GM21390 (cell line): Measurements from ENCODE around the gene BIRC3.

Source experiments
- ATAC-seq: cut with Tn5 transposase; IDR thresholded peaks from one replicate; pipeline ENCODE4 v1.9.1; 2021; ENCODE audit not compliant: unreplicated experiment

Gene BIRC3

GRCh38 chr11:102317099-102317767 is at the start of gene BIRC3:
BIRC3 (plus strand) TSS chr11:102317484; CDS start chr11:102324510, 7,026 bp downstream.
- ATAC-seq: peak; percentile 77

GRCh38 chr11:102267609-102268008 is 49.7 kb upstream of the BIRC3 start:
- ATAC-seq: no peak

GRCh38 chr11:102268083-102268984 is 49.0 kb upstream of the BIRC3 start:
- ATAC-seq: peak; percentile 96

- no peak for ATAC-seq
Measured at GRCh38 chr11:102268985-102269470, 48.3 kb upstream of the BIRC3 start.

GRCh38 chr11:102269927-102270326 is 47.4 kb upstream of the BIRC3 start:
- ATAC-seq: no peak

GRCh38 chr11:102272047-102272824 is 45.0 kb upstream of the BIRC3 start:
- no peak for ATAC-seq

DNA sequence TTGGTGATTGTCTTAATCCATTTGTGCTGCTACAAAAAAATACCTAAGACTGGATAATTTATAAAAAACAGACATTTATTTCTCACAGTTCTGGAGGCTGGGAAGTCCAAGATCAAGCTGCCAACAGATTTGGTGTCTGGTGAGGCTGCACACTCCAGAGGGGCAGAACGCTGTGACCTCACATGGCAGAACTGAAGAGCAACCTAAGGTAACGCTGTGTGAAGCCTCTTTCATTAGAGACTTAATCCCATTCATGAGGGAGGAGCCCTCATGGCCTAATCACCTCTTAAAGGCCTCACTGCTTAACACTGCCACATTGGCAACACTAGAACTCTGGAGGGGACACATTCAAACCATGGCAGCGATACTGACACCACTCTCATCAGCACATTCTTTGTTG is 42.7 kb upstream of the BIRC3 start:
- ATAC-seq: no peak

DNA sequence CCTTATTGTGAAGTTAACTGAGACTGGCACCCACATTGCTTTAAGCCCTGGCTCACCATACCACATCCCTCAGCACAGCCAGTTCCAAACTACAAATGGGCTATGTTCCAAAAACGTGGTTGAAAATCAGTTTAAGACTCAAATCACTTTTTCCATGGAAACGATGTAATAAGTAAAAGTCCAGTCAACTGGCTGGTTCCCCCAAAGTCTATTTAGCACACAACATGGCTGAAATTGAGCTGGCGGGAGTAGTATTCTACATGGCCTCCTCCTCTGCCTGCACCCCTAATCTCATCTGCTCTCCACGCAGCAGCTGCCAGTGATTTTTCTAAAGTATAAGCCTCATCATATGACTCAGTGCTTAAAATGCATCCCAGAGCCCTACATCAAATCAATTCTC is 40.9 kb upstream of the BIRC3 start:
- ATAC-seq: no peak

DNA sequence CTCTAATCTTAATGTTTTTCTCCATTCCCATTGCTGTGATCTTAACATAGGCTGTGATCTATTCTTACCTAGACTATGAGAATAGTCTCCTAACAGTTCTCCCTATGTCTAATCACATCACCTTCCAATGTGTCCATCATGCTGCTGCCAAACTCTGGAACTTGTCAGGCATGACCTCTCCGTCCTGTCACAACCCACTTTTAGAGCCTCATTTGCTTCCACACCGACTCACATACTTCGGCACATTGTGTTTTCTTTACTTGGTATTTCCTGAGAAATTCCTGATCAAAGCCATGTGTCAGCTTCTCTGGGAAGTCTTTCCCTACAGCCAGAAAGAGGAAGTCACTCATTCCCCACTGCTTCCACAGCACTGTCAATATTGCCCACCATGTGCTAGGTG is 40.5 kb upstream of the BIRC3 start:
- no peak for ATAC-seq

- ATAC-seq: peak; percentile 99
Measured at GRCh38 chr11:102279641-102280170, 37.6 kb upstream of the BIRC3 start.

GRCh38 chr11:102280245-102280833 is 36.9 kb upstream of the BIRC3 start:
- no peak for ATAC-seq

GRCh38 chr11:102283116-102283485 is 34.2 kb upstream of the BIRC3 start:
- ATAC-seq: no peak

- no peak for ATAC-seq
Measured at GRCh38 chr11:102284008-102284407, 33.3 kb upstream of the BIRC3 start.

DNA sequence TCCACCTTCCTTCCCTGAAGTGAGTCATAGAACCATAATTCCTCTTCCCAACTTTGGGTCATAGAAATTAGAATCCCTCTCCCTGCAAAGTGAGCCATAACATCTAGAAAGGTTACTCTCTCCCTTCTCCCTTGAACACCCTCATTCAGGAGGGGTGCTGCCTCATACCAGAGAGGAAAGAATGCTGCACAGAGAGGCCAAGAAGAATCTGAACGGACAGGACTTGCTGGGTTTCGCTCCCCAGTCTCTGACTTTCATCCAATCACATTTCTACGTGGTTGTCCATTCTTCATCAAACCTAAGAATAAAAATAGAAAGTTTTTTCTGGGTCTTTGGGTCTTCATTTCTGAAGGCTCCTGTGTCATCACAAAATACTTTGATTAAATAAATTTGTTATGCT is 31.0 kb upstream of the BIRC3 start:
- ATAC-seq: no peak

GRCh38 chr11:102287964-102288724 is 29.1 kb upstream of the BIRC3 start:
- peak; percentile 88 for ATAC-seq

DNA sequence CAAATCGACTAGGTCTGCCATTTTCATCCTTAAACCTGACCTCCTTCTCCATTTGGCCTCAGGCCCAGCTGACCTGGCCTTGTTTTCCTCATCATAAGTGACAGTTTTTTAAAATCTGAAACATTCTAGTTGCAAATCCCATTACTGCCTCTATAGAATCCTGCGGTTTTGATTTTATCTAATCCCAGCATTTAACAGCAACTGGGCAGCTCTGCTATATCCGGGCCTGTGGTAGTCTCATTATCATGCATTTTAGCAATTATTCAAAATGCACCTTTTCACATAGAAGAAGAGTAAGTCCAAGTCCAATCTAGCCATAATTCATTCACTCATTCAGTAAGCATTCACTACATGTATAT is 28.6 kb upstream of the BIRC3 start:
- no peak for ATAC-seq

- ATAC-seq: no peak
Measured at GRCh38 chr11:102289592-102289991, 27.7 kb upstream of the BIRC3 start.

DNA sequence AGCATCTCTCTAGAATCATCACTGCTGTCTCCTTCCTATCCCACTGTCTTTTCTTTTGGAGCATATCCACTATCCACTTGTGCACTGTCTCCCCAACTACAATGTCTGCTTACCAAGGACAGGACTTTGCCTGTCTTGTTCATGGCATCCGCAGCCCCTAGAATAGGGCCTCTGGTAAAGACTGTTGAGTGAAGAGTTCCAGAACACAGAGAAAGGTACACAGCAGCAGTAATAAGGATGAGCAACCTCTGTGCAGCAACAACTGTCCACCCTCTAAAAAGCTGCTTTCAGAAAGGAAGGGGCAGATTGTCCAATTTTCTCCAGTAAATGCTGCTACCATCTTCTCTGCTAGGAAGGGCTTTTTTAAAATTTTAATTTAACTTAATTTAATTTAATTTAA is 25.5 kb upstream of the BIRC3 start:
- no peak for ATAC-seq

DNA sequence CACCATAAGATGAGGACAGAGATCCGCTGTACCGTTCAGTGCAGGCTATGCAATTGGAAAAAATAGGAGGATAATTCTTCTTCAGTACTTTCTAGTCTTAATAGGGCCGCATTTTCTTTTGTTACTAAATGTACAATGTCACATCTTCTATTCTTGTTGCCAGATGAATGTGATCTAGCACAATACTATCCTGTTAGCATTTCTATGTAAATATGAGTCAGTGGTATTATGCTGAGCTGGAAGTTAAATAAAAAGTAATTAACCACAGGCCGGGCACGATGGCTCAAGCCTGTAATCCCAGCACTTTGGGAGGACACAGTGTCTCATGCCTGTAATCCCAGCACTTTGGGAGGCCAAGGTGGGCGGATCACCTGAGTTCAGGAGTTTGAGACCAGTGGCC is 24.4 kb upstream of the BIRC3 start:
- no peak for ATAC-seq
